HTR-8/SVneo (cell line): ENCODE results near the gene LHX8.
"Not testable (repeated sequence)": the region's sequence is repeated elsewhere in the genome, so short reads cannot be mapped to it uniquely, and the experiment has no call there.

Experiments used
- DNase-seq: peaks from one replicate; pipeline ENCODE4 v3.0.0; 2011; ENCODE audit warnings: low spot score, mixed read lengths; ENCODE audit not compliant: insufficient read length
- FAIRE-seq: peaks from 2 replicates; lab custom pipeline; 2011; peaks lifted over from hg19 to GRCh38; lab: Jason Lieb, UNC

Gene LHX8

GRCh38 chr1:75132242-75132811 is 1.9 kb upstream of the LHX8 start:
- FAIRE-seq (no peak), DNase-seq (no peak)

DNA sequence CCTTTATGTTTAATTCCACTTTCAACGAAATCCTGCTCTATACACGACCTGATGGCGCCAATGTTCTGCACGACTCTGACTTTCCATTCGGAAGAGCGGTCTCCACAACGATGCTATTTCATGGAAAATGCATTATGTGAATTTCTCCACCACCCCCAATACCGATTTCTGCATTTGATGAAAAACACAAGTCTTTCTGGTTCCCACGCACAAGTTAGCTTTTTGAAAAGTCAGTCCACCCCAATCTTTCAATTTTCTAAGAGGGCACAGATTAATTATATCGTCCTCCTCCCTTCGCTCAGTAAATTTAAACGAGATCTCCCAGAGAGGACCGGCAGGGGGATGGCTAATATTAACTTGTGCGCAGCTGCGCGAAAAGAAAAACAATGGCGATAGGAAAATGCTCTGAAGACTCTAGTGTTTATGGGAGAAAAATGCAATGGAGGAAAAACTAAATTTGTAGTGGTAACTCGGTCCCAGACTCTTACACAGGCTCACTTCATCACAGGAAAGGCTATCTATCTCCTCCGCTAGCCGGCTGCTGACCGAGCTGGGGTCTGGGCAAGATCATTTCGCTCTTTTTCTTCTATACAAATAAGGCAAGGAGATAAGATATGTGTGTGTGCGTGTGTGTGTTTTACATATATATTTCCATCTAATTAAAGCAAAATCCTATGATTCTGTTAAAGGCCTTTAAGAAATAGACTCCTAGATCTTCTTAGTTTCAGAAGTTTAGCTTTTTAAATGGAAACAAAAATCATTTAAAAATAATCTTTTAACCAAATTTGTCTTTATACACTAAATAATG is 1.2 kb upstream of the LHX8 start:
- DNase-seq, result no peak

DNA sequence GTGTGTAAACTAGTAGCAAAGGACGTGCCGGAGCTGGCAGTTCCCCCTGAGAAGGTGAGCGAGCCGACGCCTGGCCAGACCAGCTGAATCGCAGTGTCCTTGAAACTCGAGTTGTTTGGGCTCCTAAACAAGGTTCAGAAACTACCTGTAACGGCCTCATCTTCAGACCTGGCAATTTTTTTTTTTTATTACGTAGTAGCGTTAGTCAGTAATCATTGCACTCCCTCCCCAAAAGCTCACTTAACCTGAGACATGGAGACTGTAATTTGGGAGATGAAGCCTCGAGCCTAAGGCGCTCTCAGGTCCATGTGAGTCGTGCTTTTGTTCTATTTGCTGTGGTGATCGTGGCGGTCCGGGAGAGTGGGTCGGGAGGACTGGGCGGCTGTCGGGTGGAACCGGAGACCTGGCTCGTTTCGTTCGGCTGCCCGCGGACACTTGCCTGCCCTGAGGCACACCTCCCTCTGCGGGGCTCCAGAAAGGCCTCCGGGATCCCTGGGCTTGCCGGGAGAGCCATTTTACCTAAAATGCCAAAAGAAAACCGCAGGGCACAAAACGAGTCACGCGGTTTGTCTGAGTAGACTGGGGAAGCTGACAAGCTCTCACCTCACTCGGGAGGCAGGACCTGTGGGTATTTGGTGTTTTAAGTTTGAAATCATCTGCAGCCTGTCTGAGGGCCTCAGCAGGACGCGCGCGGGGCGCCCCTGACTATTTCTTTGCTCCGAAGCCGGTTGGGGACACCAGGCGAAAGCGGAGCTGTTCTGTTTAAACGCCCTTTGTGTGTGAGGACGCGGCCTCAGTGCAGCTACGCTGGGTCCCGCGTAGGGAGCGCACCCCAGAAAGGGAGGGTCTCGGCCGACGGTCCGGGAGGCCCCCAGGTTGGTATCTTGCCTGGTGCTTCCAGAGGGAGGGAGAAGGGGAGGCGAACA is 722 bp downstream of the LHX8 start:
- FAIRE-seq (no peak), DNase-seq (no peak)

More for the DNA sequence above, 1.2 kb upstream of the LHX8 start:
- no peak for FAIRE-seq

- FAIRE-seq, result no peak
- DNase-seq, result no peak
These were observed 1.5 kb downstream of the LHX8 start for GRCh38 chr1:75135573-75136194.

GRCh38 chr1:75136195-75136815 is 2.1 kb downstream of the LHX8 start:
- no peak for DNase-seq

DNA sequence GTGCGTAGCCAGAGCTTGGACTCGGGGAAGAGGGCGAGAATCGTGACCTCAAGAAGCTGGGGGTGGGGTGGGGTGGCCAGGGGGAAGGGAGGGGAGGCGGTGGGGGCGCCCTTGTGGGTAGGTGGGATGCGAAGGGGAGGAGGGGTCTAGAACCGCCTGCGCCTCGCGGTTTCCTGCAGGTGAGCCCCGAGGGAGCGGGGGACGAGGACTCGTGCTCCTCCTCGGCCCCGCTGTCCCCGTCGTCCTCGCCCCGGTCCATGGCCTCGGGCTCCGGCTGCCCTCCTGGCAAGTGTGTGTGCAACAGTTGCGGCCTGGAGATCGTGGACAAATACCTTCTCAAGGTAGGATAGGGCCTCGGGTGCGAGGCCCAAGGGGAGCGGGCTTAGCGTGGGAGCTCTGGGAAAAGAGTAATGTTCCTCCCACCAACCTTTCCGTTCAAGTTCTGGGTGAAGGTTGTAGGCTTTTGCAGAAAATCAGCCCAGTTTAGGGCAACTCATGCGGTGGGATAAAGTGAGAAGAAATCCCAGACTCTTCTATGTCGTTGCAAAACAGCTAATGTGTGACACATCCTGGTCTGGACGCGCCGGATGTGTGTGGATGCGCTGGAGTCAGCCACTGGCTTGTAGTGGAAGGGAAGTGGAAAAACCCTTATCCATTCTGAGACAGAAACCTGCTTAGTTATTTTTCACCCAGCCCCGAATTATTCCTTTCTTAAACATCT is 2.9 kb downstream of the LHX8 start:
- FAIRE-seq (no peak), DNase-seq (no peak)

More at GRCh38 chr1:75136195-75136815, 2.1 kb downstream of the LHX8 start:
- FAIRE-seq, result no peak

DNA sequence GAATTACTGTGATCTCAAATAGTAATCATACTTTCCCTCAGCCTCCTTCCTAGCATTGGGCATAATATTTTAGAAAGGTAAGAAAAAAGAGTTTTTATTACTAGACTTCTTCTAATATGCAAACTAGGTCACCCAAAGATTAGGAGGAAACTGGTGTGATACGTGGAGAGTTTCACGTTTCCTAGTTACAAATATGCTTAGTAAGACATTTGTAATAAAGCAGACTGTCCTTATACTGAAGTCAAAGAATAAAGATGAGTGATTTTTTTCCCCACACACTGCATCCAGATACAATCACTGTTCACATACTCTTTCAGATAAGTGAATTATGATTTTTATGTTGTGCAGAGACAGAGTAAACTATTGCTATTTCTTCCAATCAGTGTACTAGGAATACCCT is 17.9 kb downstream of the LHX8 start:
- FAIRE-seq, result no peak

DNA sequence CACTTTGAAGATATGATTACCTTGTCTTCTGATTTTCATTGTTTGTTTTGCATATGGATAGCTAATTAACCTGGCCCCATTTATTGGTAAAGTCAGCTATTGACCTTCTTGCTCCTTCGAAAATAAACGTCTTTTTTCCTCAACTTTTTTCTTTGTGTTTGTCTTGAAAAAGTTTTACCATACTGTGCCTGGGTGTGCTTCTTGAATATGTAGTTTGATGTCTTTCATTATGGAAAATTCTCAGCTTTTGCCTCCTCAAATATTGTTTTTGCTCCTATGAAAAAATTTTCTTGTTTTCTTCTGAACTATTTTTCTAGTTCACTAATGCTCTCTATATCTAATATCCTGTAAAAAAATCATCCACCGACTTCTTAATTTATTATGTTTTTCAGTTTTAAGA is 25.0 kb downstream of the LHX8 start:
- no peak for DNase-seq
- no peak for FAIRE-seq

More for the DNA sequence above, 17.9 kb downstream of the LHX8 start:
- no peak for DNase-seq

DNA sequence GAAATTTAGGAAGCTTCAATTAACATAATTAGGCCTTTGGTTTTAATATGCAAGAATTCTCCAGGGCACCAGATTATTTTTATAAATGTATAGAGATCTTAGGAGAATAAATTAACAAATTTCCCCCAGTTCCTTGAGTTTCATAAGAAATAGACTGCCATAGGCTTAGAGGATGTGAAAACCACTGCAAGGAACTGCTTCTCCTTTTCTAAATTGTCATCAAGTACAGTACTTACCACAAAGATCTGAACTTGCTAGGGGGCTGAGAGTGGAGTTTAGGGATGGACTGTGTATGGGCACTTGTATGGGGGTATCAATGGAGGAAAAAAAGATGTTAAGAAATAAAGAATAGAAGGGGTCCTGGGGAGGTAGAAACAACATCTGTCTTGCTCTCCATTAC is 31.1 kb downstream of the LHX8 start:
- no peak for DNase-seq
- no peak for FAIRE-seq

DNA sequence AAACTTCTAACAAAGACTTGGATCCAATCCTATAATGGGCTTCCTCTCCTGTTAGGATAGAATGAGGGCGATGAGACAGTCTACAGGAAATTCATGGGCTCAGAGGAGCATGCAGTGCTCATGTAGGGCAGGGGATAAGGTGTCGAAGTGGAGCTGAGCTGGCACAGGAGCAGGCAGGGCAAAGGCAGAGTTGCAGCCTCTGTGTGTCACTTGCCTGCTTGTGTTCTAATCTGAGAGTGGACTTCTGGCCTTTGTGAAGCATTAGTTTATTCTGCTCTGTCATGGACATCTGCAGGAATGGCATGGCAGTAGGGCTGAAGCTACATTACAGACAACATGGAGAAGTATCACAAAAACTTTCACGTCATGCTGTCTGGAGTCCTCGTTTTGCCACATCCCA is 32.6 kb downstream of the LHX8 start:
- DNase-seq (no peak), FAIRE-seq (no peak)

DNA sequence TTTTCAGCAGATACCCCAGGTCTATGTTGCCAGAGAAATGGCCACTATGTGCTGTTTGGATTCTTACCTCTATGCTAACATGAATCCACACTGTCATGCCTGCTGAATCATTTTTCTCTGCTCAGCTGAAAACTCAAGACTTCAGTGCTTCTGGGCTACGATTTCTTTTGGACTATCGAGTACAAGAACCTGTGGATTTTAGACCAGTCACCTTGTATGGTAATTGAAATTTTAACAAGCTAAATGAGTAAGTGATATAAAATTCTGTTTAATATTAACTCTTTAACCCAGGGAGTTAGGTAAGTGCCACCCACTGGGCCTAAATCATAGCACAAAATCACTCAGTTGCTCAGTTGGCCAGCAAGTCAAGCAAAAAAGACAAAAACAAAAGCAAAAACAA is 35.8 kb downstream of the LHX8 start:
- DNase-seq, result no peak
- no peak for FAIRE-seq

DNA sequence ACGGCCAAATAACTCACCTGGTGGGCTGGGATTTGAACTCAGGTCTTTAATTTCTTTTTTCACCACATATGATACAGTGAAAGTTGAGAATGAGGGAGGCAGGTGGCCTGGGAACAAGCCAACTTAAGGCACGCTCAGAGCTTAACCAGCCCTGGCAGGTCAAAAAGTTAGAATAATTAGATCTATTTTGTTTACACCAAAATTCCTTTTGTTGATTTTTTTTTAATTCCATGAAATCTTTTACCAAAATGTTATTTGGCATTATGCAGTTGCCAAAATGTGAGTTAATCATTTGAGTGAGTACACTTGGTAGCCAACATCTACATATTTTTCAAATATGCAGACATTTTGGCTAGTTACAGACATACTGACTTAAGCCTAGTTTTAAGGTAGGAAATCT is 36.8 kb downstream of the LHX8 start:
- no peak for FAIRE-seq

DNA sequence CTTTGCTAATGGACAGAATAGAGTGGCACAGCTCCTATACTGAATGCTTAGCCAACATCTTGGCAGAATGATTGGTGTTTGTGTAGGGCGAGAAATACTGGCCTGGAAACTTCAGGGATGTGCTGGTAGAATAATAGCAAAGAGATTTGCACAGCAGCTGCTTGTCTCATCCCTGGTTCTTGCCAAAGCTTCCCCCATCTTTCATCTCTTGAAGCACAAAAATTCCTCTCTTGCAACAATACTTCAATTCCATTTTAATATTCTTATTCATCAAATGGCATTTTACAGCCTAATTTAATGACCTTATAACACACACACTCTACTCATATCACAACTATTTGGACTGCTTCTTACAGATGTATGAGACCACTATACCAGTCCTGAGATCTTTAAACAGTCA is 37.7 kb downstream of the LHX8 start:
- FAIRE-seq, result no peak
- DNase-seq, result no peak

More for the DNA sequence above, 36.8 kb downstream of the LHX8 start:
- no peak for DNase-seq

GRCh38 chr1:75172556-75172955 is 38.4 kb downstream of the LHX8 start:
- DNase-seq (no peak), FAIRE-seq (no peak)

GRCh38 chr1:75174031-75174760 is 40.0 kb downstream of the LHX8 start:
- DNase-seq (no peak), FAIRE-seq (no peak)

DNA sequence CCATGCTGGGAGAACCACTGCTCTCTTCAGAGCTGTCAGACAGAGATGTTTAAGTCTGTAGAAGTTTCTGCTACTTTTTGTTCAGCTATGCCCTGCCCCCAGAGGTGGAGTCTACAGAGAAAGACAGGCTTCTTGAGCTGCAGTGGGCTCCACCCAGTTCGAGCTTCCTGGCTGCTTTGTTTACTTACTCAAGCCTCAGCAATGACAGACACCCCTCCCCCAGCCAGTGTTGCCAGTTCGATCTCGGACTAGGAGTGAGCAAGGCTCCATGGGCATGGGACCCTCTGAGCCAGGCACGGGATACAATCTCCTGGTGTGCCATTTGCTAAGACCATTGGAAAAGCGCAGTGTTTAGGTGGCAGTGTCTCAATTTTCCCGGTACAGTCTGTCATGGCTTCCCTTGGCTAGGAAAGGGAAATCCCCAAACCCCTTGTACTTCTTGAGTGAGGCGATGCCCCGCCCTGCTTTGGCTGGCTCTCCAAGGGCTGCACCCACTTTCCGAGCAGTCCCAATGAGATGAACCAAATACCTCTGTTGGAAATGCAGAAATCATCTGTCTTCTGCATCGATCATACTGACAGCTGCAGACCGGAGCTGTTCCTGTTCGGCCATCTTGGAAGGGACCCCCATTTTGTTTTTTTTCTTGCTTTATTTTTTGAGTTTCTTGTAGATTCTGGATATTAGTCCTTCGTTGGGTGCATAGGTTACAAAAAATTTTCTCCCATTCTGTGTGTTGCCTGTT is 47.2 kb downstream of the LHX8 start:
- FAIRE-seq, DNase-seq: not testable (repeated sequence)

- no peak for DNase-seq
- FAIRE-seq, result no peak
These were observed 54.7 kb downstream of the LHX8 start for GRCh38 chr1:75188892-75189291.

DNA sequence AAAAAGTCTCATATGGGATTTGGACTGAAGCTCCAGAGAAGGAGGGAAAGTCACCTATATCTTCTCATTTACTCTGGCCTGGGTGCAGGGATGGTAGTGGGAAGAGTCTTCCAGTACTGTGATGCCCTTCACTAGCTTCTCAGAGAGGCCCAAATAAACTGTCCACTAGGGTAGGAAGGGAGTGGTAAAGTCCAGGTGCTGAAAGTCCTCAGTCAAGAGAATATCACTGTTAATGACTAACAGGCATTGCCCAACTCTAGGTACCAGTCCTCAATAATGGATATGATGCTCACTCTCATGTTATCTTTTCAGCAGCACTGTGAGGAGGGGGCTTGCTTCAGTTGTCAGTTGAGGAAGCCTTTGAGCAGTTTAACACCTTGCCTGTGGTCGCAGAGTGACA is 64.0 kb downstream of the LHX8 start:
- no peak for DNase-seq

More for the DNA sequence above, 64.0 kb downstream of the LHX8 start:
- FAIRE-seq, result no peak
